Measurements from ENCODE around the gene SEC16A. TPM values are rescaled to one million over a fixed set of nuclear protein-coding genes. Genes with fewer than 3 reads are reported as not detected.
A peak's percentile ranks its signal among the peaks of the same experiment; 100 is the strongest.

The SEC16A gene
- total RNA-seq, 1 donor from 2014 or later: 52.2 TPM

DNA sequence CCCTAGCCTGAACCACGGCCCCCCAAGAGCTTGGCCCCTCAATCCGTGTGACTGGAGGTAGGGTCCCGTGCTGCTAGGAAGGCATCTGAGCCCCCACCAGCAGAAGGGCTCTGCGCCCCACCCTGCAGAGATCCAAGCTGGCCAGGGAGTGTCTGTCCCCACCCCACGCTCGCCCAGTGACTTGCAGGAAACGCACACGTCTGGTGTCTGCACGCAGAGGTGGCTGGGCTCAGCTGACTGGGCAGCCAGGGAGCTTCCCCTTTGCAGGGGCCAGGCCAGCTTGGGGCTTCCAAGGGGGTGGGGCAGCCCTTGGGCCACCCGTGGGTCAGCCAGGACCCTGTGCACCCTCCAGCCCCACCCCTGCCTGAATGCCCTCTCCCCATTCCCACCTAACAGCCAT, 38.7 kb upstream of the SEC16A start:
- intact Hi-C loops (cut with DNase I): no loop called here
- ATAC-seq: no peak
- DNase-seq (ENCODE audit: low spot score): no peak

DNA sequence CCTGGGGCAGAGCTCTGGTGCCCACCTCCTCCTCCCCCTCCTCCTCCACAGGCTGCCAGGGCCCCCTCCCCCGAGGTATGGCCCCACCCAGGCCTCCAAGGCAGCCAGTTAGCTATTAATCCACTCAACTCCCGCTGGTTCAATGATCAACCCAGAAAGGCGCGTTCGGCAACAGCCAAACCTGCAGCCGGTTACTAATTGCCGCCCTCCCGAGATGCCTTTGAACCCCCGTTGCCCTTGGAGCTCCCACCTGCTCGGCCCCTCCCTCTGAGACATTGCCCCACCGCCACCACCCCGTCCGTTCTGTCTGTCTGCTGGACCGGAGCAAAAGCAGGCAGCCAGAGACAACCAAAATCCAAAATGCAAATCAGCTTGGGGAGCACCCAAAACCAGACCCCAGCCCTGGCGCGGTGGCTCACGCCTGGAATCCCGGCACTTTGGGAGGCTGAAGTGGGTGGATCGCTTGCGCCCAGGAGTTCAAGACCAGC, 37.3 kb upstream of the SEC16A start:
- ATAC-seq: no peak
- no peak for DNase-seq (ENCODE audit: low spot score)
- intact Hi-C loops (cut with DNase I): no loop called here

DNA sequence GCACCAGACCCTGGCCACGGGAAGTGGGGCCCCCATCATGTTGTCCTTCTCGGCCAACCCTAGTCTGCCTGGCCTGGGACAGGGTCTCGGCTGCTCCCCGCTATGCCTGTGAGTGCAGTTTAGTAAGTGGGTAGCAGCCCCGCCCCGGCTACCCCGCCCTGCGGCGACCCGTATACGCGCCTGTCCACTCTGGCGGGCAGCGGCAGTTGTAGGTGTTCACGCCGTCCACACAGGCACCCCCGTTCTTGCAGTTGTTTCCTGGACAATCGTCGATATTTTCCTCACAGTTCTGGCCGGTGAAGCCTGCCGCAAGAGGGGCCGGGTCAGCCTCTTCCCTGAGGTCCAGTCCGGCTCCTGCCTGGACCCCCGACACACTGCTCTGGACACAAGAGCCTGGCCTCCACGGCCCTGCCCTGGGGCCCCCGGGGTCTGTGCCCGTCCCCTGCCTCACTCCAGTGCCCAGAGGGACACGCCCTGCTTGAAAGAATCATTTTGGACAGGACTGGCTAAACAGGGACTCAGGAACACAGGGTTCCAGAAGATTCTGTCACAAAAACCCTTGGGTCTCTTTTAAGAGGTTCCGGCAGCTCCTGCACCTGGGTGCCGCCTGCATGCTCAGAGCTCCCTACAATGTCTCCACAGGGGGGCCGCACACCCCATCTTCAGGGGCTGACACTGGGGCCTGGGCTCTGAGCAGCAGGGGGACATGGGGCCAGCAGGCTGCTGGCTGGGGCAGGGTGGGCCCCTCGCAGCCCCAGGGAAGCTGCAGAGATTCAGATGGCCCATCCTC, 36.6 kb upstream of the SEC16A start:
- intact Hi-C loops (cut with DNase I): no loop called here
- ATAC-seq: no peak
- no peak for DNase-seq (ENCODE audit: low spot score)

GRCh38 chr9:136518623-136519022, 35.8 kb upstream of the SEC16A start:
- ATAC-seq: no peak
- no peak for DNase-seq (ENCODE audit: low spot score)
- intact Hi-C loops (cut with DNase I): no loop called here

DNA sequence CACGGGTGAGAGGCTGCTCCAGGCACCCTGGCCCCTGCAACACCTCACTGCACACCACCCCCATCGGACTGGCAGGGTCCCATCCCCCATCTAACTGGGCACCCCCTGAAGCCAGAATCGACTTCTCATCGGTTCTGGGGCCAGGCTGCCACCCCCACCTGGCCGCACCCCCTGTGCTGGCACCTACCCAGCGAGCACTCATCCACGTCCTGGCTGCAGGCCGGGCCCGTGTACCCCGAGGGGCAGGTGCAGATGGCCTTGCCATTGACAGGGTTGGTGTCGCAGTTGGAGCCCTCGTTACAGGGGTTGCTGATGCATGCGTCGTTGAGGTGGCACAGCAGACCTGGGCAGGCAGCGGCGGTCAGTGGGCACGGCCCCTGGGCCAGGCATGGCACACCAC, 35.1 kb upstream of the SEC16A start:
- ATAC-seq (no peak), DNase-seq (ENCODE audit: low spot score) (no peak)
- intact Hi-C loops (cut with DNase I): no loop called here

GRCh38 chr9:136517012-136517743, 34.3 kb upstream of the SEC16A start:
- no peak for DNase-seq (ENCODE audit: low spot score)
- no peak for ATAC-seq
- intact Hi-C loops (cut with DNase I): no loop called here

DNA sequence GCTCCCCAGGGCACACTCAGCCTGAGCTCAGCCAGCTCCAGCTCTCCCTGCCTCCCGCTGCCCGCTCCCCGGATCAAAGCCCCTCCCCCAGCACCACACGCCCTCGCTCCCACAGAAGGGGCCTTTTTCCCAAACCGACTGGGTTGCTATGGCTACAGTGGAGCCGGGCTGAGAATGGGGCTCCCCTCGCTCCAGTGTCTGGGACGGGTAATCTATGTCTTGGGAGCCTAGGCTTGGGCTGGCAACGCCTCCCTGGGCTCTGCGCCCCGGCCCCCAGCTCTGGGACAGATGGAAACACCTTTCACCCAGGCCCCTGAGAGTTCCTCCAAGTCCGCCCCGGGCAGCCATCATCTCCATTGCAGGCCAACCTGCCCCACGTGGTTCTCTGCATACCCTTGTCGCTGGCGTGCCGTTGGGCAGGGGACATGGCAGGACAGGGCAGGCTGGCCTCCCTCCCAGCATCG, 33.4 kb upstream of the SEC16A start:
- intact Hi-C loops (cut with DNase I): no loop called here
- no peak for DNase-seq (ENCODE audit: low spot score)
- peak; percentile 5 for ATAC-seq

DNA sequence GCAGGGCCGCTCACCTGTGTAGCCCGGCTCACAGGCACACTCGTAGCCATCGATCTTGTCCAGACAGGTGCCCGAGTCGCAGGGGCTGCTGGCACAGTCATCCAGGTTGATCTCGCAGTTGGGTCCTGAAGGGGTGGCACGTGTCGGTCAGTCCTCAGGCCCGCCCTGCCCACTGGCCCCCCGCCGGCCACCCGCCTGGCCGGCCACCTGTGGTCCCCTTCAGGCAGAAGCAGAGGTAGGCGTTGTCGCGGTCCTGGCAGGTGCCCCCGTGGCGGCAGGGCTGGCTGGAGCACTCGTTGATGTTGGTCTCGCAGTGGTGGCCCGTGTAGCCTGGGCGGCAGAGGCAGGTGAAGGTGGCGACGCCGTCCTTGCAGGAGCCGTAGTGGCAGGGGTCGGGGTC, 32.4 kb upstream of the SEC16A start:
- ATAC-seq (no peak), DNase-seq (ENCODE audit: low spot score) (no peak)
- intact Hi-C loops (cut with DNase I): no loop called here

DNA sequence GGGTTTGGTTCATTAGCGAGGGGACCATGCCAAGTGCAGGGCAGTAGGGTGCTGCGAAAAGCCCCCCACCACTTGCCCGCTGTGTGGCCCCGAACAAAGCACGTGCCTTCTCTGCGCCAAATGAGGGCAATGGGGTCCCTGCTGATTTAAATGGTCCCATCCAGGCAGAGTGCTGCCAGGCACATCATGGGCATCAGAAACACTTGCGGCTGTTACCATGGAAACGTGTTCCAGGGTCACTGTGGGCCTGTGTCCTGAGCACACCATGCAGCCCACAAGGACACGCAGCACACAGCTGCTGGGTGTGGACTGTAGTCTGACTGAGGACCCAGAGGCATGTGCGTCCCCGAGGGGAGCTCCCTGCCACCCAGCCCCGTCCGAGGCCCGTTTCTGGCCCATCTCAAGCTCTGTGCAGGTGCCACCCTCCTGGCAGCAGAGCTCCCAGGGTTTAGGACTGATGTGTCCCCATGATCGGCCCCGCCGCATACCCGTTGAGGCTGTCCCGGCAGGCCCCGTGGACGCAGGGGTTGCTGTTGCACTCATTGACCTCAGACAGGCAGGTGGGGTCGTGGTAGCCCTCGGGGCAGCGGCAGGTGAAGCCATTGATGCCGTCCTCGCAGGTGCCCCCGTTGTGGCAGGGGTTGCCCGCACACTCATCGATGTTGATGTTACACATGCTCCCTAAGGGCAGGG, 31.3 kb upstream of the SEC16A start:
- intact Hi-C loops (cut with DNase I): no loop called here
- ATAC-seq (no peak), DNase-seq (ENCODE audit: low spot score) (no peak)

- intact Hi-C loops (cut with DNase I): no loop called here
- ATAC-seq (no peak), DNase-seq (ENCODE audit: low spot score) (no peak)
Measured at GRCh38 chr9:136513191-136513590, 30.4 kb upstream of the SEC16A start.

DNA sequence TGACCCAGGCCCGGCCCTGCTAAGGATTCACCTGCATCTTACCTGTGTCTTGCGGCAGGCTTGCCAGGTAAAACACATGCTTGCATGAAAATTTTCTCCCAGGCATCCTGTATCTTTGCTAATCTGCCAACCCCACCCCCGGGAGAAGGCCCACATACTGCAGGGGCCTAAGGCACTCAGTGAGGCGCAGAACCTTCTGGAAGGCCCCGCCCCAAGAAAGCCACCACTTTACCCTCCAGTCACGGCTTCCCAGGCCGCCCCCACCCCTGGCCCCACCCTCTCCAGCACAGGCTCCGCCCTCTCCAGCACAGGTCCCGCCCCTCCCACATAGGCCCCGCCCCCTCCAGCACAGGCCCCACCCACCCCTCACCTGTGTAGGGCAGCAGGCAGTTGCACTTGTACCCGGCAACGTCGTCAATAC, 29.8 kb upstream of the SEC16A start:
- intact Hi-C loops (cut with DNase I): no loop called here
- DNase-seq (ENCODE audit: low spot score) (no peak), ATAC-seq (peak; percentile 38)

DNA sequence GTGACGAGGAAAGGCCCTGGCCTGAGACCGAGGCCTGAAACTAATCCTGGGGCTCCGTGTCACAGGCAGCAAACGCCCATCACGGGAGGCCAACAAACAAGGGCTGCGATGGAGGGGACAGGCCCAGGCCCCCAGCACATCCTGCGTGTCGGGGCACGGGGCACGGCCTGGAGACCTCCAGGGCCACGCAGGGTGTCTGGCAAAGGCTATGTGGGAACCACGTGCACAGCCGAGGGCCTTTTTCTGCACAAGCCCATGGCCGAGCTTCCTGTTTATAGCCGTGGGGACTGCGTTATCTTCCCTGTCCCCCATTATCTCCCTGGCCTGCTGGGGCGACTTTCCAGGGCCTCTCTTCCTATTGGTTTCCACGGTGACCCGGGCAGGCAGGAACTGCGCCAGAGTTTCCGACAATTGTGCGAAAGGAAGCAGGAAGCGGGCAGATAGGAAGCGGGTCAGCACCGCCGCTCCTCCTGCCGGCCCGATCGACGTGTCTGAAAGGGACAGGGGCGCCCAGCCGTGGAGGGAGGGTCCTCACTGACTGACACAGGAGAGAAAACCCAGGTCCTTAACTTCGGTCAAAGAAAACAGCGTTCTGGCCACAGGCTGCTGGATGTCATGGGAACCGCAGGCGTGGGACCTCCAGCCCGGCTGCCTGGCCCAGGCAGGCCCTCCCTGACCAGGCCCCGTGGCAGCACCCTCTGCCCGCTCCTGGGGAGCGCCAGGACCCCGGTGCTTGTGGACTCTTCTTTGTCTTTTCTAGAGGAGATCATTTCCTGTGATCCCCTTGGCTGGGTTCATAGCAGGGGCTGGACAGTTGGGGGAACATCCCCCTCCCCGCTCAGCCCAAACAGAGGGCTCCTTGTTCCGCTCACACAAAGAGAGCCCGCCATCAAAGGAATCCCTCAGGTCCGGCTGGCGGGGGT, 29.1 kb upstream of the SEC16A start:
- DNase-seq (ENCODE audit: low spot score): no peak
- peak; percentile 55 for ATAC-seq
- intact Hi-C loops (cut with DNase I): no loop called here

GRCh38 chr9:136511144-136511669, 28.4 kb upstream of the SEC16A start:
- ATAC-seq (no peak), DNase-seq (ENCODE audit: low spot score) (no peak)
- intact Hi-C loops (cut with DNase I): no loop called here

DNA sequence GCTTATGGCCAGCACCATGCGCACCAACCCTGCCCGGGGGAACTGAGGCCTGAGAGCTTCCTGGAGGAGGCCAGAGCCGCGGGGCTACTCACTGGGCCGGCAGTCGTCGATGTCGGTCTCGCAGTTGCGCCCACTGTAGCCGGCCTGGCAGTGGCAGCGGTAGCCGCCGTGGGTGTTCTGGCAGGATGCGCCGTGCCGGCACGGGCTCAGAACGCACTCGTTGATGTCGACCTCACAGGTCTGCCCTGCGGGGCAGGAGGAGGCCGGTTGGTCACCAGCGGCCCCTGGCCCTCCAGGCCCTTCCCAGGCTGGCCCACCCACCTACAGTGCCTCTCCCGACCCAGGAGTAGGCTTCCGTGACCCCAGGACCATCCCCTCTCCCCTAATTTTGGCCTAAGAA, 27.7 kb upstream of the SEC16A start:
- intact Hi-C loops (cut with DNase I): no loop called here
- ATAC-seq: no peak
- no peak for DNase-seq (ENCODE audit: low spot score)

- DNase-seq (ENCODE audit: low spot score) (no peak), ATAC-seq (no peak)
- intact Hi-C loops (cut with DNase I): no loop called here
Measured at GRCh38 chr9:136509549-136509948, 26.7 kb upstream of the SEC16A start.

DNA sequence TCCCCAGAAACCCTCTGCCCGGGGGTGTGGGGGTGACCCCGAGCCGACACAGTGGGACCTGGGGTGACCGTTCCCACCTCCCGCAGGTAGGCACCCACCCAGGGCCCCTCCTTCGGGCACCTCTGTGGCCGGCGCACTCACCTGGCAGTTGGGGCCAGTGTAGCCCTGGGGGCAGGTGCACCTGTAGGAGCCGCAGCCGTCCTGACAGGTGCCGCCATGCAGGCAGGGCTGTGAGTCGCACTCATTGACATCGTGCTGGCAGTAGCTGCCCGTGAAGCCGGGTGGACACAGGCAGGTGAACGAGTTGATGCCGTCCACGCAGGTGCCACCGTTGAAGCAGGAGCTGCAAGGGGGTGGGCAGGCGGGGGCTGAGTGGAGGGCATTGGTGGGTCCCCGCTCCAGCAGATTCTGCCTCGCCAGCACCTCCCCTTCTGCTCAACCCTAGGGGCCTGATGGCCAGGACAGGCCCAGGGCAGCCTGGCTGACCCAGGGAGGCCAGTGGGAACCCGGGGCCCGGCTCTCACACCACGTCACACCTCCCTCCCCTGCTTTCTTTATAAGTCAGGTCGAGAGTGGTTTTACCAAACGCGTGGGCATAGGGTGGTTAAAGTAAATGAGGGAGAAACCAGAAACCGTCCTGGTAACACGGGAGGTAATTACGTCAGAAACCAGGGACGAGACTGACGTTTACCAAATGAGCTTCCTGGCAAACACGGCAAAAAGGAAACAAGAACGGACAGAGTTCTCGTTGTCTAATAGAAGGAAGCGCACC, 26.1 kb upstream of the SEC16A start:
- intact Hi-C loops (cut with DNase I): no loop called here
- no peak for DNase-seq (ENCODE audit: low spot score)
- ATAC-seq: no peak

- DNase-seq (ENCODE audit: low spot score) (no peak), ATAC-seq (no peak)
- intact Hi-C loops (cut with DNase I): no loop called here
Measured at GRCh38 chr9:136507992-136508375, 25.1 kb upstream of the SEC16A start.
